Stimulated activated naive CD4-positive, alpha-beta T cell treated with Interleukin-2 at 50 U/mL for 16 hours (primary cell): Measurements from ENCODE around the gene STT3B.

Source experiments
- DNase-seq: peaks from one replicate; lab custom pipeline; 2025; lab: John Stamatoyannopoulos, UW

STT3B gene

DNA sequence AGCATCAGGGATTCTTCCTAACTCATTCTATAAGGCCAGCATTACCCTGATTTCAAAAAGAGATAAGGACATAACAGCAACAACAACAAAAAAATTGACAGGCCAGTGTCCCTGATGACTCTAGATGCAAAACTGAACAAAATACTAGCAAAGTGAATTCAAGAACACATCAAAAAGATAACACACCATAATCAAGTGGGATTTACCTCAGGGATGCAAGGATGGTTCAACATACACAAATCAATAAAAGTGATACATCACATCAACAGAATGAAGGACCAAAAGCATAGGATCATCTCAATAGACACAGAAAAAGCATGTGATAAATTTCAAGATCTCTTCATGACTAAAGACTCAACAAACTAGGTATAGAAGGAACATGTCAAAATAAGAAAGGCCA lies 119.6 kb downstream of the STT3B start:
- no peak for DNase-seq

DNA sequence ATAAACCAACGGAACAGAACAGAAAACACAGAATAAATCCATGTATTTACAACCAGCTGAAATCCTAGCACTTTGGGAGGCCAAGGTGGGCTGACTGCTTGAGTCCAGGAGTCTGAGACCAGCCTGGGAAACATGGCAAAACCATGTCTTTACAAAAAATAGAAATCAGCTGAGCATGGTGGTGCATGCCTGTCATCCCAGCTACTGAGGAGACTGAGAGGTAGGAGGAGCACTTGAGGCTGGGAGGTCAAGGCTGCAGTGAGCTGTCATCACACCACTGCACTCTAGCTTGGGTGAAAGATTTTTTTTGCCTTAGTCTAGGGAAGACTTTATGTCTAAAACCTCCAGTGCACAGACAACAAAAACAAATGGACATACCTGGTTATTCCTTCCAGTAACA lies 120.7 kb downstream of the STT3B start:
- DNase-seq = no peak

DNA sequence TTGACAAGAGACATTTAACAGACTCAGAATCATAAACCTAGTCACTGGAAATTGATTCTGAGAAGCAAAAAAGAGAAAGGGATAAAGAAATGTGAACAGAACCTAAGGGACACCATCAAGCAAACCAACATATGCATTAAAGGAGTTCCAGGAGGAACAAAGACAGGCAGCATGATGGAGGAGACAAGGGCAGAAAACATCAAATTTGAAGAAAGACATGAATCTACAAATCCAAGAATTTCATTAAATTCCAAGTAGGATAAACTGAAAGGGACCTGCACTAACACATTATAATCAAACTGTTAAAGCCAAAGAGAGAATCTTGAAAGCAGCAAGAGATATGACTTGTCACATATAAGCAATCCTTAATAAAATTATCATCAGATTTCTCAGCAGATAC lies 122.3 kb downstream of the STT3B start:
- no peak for DNase-seq

DNA sequence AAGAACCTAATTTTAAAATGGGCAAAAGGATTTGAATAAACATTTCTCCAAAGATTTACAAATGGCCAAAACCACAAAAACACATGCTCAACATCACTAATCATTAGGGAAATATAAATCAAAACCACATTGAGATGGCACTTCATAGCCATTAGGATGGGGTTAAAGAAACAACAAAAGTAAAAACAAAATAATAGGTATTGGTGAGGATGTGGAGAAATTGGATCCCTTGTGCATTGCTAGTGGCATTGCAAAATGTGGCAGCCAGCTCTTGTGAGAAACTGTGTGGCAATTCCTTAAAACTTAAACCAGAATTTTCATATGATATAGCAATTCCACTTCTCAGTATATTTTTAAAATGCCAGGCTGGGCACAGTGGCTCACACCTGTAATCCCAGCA lies 126.5 kb downstream of the STT3B start:
- no peak for DNase-seq

DNA sequence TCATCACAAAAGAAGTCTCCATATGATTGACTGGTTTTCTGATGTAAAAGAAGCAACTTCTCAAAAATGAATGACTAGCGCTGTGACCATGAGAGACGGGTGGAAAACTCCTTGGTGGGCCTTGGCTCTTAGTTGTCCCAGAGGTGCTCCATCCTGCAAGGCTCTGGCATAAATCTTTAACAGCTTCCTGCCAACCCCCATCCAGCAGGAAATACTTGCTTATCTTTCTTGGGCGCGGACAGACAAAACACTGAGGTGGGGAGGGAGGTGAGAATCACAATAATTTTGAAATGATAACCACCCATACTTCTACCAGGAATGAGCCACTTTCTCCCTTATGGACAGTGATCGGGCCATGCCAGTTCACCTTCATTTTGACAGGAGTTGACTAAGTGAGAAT lies 128.6 kb downstream of the STT3B start:
- no peak for DNase-seq

DNA sequence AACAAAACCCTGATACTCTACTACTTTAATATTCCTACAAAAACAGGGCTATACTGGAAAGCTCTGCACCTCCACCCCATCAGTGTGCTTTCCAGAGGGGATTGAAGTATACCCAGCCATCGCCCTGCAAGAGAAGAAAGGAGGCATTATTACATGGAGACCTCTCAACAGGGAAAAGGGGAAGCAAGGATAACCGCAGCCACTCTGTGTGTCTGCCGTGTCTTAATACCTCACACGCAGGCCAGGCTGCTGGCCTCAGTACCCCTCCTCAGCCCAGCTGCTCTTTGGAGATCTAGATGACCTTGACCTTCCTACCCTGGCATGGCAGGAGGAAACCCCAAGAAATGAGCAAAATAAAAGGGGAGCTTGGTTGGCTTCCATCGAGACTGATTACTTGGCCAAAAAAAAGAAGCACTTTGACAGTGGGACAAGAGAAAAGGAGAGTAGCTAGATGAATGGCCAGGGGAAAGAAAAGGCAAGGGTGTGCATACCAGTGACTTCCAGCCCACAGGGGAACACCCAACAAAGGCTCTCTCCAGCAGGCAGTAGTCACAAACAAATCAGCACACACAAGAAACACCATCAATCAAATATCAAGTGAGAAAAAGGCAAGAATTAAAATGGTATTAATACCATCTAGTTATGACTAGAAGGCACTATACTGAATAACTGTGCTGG lies 129.4 kb downstream of the STT3B start:
- no peak for DNase-seq

DNA sequence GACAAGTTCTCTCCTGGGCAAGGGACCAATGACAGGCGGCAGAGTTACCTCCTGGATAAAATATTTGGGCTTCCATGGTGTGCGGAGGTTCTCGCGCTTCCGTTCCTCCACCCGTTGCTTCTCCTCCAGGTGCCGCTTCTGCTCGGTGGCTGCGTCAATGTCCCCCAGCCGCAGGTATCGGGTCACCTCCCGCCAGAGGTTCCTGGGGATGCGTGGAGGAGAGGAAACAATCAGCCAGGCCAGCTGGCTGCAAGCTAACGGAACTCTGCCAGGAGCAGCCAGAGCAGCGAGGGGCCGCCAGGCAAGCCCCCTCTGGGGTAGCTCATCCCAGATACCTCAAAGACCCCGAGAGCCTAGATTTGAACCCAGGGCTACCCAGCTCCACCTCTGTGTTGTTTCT lies 131.3 kb downstream of the STT3B start:
- DNase-seq = no peak

DNA sequence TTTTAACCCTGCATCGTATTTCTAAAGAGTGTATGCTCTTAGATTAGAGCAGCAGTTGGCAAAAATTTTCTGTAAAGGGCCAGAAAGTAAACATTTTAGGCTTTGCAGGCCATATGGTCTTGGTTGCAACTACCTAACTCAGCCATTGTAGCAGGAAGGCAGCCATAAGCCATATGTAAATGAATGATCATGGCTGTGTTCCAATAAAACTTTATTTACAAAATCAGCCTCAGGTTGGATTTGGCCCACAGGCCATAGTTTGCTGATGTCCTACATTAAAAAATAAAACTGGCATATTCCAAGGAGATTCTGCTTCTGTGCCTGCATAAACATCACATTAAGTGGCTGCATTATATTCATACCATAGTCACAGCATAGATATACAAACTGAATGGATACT lies 134.9 kb downstream of the STT3B start:
- no peak for DNase-seq

DNA sequence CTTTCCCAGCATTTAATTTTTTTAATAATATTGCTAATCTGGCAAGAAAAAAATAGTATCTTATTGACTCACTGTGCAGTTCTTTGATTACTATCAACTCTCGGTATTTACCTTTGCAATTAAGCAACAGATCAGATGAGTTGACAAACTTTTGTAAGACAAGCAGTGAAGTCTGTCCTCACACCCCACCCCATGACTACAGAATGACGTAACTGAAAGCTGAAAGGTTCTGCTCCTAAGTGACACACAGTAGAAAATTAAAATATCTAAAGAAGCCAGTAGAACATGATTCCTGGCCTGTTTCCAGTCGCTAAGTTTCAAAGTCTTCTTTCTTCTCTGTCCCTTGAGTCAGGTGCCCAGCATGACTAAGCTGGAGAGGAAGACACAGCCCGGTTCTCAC lies 135.5 kb downstream of the STT3B start:
- DNase-seq = no peak

DNA sequence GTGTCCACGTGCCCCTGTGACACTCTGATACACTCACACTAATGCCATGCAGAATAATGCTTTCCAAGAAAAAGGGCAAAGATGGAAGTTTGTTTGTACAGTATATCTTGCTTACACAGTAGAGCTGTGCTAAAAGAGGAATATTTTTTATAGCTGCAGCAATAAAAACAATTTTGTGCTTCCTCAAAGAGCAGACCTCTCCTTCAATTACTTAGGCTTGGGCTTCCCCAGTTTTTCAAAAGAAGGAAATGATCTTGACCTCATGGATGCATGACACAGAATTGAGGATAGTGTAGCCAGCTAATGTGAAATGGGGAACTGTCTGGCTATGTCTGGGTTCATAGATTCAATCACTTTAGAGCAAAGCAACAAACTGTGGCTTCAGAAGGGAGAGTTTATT lies 137.4 kb downstream of the STT3B start:
- no peak for DNase-seq

DNA sequence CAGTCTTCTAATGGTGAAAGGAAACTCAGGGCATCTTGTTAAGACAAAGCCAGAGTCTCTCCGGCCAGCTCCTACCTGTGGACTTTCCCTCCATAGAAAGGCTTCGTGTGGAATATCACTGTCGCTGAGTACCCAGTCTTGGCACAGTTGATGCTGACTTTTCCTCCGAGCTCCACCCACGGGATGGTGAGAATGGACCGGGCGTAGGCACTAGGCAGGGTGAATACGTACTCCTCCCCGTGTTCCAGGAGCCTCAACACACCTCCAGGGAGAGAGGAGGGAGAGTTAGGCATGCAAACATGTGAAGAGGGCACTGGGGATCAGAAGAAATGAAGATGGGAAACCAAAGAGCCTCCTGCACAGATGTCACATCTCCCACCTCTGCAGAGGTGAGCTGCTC lies 138.0 kb downstream of the STT3B start:
- DNase-seq = no peak

DNA sequence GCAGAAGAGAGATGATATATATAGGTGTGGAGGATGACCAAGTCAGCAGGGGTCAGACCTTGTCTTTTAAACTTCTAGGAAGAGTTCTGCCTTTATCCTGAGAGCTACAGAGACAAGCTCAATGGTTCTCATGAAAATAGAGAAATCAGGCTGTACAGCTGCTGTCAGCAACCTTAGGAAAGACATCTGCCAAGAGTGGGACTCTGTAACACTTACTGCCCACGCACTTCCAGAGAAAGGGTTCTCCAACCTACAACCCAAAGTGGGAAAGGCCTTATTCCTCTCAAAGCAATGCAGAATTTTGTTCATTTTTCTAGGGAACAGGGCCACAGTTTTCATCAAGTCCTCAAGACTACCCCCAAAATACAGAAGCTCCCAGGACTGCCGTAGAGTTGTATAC lies 138.7 kb downstream of the STT3B start:
- no peak for DNase-seq

DNA sequence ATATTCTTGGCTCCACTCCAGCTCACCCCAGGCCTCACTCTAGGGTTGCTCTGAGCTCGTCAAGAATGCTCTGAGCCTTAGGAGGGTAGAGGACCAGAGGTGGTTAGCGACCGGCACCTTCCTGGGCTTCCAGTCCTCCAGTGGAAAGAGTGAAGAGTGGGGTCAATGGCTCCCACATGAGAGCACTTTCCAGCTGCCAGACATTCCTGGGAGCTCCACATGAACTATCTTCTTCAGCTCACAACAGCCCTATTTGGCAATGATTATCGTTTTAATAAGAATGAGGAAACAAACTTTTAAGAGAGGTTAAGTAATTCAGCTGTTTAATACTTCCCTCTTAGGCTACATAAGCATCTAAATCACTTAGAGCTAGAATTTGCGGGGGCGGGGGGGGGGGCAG lies 139.3 kb downstream of the STT3B start:
- DNase-seq = no peak

DNA sequence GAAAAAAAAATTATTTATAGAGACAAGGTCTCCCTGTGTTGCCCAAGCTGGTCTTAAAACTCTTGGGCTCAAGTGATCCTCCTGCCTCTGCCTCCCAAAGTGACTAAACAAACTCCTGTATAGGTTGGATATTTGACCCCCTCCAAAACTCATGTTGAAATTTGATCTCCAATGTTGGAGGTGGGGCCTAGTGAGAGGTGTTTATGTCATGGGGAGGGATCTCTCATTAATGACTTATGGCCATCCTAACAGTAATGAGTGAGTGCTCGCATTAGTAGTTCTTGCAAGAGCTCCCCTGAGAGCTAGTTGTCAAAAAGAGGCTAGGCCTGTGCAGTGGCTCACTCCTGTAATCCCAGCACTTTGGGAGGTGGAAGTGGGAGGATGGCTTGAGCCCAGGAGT lies 141.2 kb downstream of the STT3B start:
- DNase-seq = no peak

DNA sequence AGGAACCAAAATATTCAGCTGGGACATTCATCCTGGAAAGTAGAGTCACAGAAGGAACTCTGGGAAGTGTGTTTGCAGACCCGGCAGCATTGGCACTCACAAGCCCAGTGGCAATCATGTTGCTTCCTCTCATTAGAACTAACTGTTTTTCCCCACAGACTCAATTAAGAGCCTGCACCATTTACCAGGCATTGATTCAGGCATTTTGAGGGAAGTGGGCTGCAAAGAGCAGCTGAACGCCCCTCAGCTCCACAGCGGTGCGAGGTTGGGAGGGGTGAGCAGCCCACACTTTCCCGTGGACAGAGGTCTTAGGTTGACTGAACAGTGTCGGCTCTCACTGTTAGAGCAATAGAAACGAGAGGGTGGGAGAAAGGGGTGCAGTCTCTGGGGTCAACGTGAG lies 143.8 kb downstream of the STT3B start:
- DNase-seq = no peak

DNA sequence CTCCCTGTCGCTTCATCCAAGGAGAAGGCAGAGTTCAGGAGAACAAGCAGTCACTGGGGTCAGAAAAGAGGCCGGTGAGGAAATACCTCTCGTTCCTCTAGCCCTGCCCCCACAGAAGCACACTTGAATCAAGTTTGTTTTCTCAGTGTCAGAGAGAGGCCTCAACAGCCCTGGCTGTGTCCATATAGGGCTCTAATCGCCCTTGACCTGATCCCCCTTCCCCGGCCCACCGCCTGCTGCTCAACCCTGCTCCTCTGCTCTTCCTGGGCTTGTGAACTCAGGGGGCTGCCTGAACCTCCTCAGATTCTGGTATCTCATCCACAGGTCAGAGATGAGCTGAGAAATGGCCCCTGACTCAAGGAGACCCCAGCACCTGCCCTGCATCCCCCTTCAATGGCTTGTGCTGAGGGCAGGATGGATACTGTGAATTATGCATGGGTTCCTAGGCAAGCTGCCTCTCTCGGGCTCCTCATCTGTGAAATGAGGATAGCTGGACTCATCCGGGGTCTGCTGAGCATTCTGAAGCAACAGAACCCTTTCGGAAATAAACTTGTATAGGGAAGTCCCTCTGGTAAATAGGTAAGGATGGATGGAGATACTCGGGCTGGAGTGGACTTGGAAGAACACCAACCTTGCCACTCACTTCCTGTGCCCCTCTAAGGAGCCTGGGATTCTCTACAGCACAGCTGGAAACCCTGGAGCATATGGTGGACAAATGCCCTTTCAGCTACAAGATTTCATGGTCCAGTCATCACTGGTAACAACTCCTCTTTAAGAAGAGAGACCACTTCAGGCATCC lies 147.5 kb downstream of the STT3B start:
- DNase-seq = no peak
